A549 (cell line): Measurements from ENCODE around the gene CSNK1D. TPM values are rescaled to one million over a fixed set of nuclear protein-coding genes. Genes with fewer than 3 reads are reported as not detected.

ENCODE experiments used
- ATAC-seq, 2 experiments: fragments of 200-7000 bp in 1 of 2; fragments of >200 bp in 1 of 2; cut with Nextera tagmentation in 1 of 2; cut with Tn5 transposase in 1 of 2; 3 replicates each; pipeline versions ENCODE4 v1.8.0 to v1.9.1; 2018 to 2020; ENCODE audit warnings: mild to moderate bottlenecking in 1 of 2, moderate library complexity in 1 of 2
- CTCF ChIA-PET: fragments of 300-600 bp; sonication (Branson Sonifier 250); formaldehyde crosslinking; extraction: SDS; loops from one replicate; lab custom pipeline; 2021; ENCODE audit warnings: antibody characterized with exemption, inconsistent platforms; lab: Yijun Ruan, JAX
- POLR2A ChIA-PET: fragments of 350-600 bp; formaldehyde crosslinking; extraction: SDS; loops from one replicate; lab custom pipeline; 2021; ENCODE audit warnings: antibody characterized with exemption, inconsistent platforms; lab: Yijun Ruan, JAX
- DNase-seq, 2 experiments: peaks; one replicate each; pipeline versions ENCODE4 v3.0.0 to v3.0.0-alpha.2; 2011 to 2016; ENCODE audit warnings: low read depth in 1 of 2, low spot score in 1 of 2
- FAIRE-seq: peaks from 2 replicates; lab custom pipeline; 2011; peaks lifted over from hg19 to GRCh38; lab: Jason Lieb, UNC
- H3K27ac ChIP-seq, 2 experiments: fragments of >200 bp; sonication (Bioruptor Twin); formaldehyde crosslinking; 3 replicates each; pipeline ENCODE4 v1.5.1; 2016 to 2017
- H3K4me1 ChIP-seq: fragments of >200 bp; sonication (Bioruptor Twin); formaldehyde crosslinking; 3 replicates; pipeline ENCODE4 v1.6.1; 2016
- H3K4me2 ChIP-seq: fragments of >200 bp; sonication (Bioruptor Twin); formaldehyde crosslinking; 3 replicates; pipeline ENCODE4 v1.6.1; 2016
- H3K4me3 ChIP-seq: fragments of >200 bp; sonication (Bioruptor Twin); formaldehyde crosslinking; 3 replicates; pipeline ENCODE4 v1.5.1; 2016
- H3K9me3 ChIP-seq: fragments of >200 bp; sonication (Bioruptor Twin); formaldehyde crosslinking; 3 replicates; pipeline ENCODE4 v1.6.1; 2016
- BHLHE40 ChIP-seq: IDR thresholded peaks from 2 replicates; pipeline ENCODE4 v1.6.1; 2012; ENCODE audit warnings: low read depth, low read length, inconsistent platforms
- CEBPB ChIP-seq, 2 experiments: fragments of >200 bp in 1 of 2; sonication (Bioruptor Twin) in 1 of 2; formaldehyde crosslinking in 1 of 2; IDR thresholded peaks; 2 replicates each; pipeline ENCODE4 v1.6.1; 2012 to 2016
- FOXS1 ChIP-seq: fragments of 250-450 bp; sonication (Bioruptor Pico); IDR thresholded peaks from 2 replicates; pipeline ENCODE4 v1.5.0; 2020; ENCODE audit warnings: mild to moderate bottlenecking, moderate library complexity
- GATA3 ChIP-seq: IDR thresholded peaks from 2 replicates; pipeline ENCODE4 v1.6.1; 2012; ENCODE audit warnings: borderline replicate concordance
- HOXB5 ChIP-seq: fragments of 250-450 bp; sonication (Bioruptor Pico); IDR thresholded peaks from 2 replicates; pipeline ENCODE4 v1.5.0; 2020; ENCODE audit warnings: mild to moderate bottlenecking, moderate library complexity
- POLR2AphosphoS2 ChIP-seq: conservative IDR thresholded peaks from 2 replicates; pipeline ENCODE4 v1.6.1; 2012; ENCODE audit warnings: low read length, improper control_type of control experiment, inconsistent platforms
- RAD21 ChIP-seq, 2 experiments: fragments of >200 bp in 1 of 2; sonication (Bioruptor Twin) in 1 of 2; formaldehyde crosslinking in 1 of 2; IDR thresholded peaks in 1 of 2; conservative IDR thresholded peaks in 1 of 2; 2 replicates in 1 of 2; 3 replicates in 1 of 2; pipeline ENCODE4 v1.6.1; 2012 to 2018; ENCODE audit warnings: inconsistent platforms in 1 of 2
- TFCP2L1 ChIP-seq: fragments of 250-450 bp; sonication (Bioruptor Pico); IDR thresholded peaks from 2 replicates; pipeline ENCODE4 v1.5.0; 2021; ENCODE audit warnings: mild to moderate bottlenecking
- WGBS: methylation state at CpG from one replicate; pipeline ENCODE4 v1.1.6; 2017; ENCODE audit errors: missing lambda C conversion rate; 5-methylcytosine and 5-hydroxymethylcytosine counted together
- polyA plus RNA-seq, 4 experiments: library from polyadenylated mRNA; depleted of rRNA in 3 of 4; stranded (reverse); fragments of >200 nt; fragmentation: RNase III in 1 of 4; extraction: RNeasy Plus Mini Kit Qiagen cat#74134 plus additional on column Dnase treatment in 1 of 4; gene quantifications; 2 replicates in 3 of 4; 3 replicates in 1 of 4; pipeline ENCODE4 v1.2.3, GENCODE V29; 2011 to 2017
- TF ChIP-seq, protein P1 (sequence below): fragments of 200-600 bp; sonication (generic); IDR thresholded peaks from 2 replicates; pipeline ENCODE4 v1.6.1; 2016; ENCODE audit warnings: antibody characterized with exemption, mild to moderate bottlenecking, moderate library complexity
- TF ChIP-seq, protein P2 (sequence below): fragments of 450-650 bp; IDR thresholded peaks from 2 replicates; pipeline ENCODE4 v1.6.1; 2014; ENCODE audit warnings: antibody characterized with exemption
- TF ChIP-seq, protein P3 (sequence below): IDR thresholded peaks from 2 replicates; pipeline ENCODE4 v1.6.1; 2012; ENCODE audit warnings: low read depth, borderline replicate concordance
- TF ChIP-seq, protein P4 (sequence below): IDR thresholded peaks from 2 replicates; pipeline ENCODE4 v1.6.1; 2012
- TF ChIP-seq, protein P5 (sequence below): fragments of 250-450 bp; sonication (Bioruptor Pico); IDR thresholded peaks from 2 replicates; pipeline ENCODE4 v1.5.0; 2020; ENCODE audit warnings: low read depth, mild to moderate bottlenecking, moderate library complexity
- TF ChIP-seq, protein P6 (sequence below): fragments of 150-350 bp; IDR thresholded peaks from 2 replicates; pipeline ENCODE4 v1.6.1; 2014; ENCODE audit warnings: low read depth, mild to moderate bottlenecking, low read length

Gene CSNK1D
- polyA plus RNA-seq, 2 of the 4 experiments (the other 2 are of a cell fraction), result 130 to 163 TPM

DNA sequence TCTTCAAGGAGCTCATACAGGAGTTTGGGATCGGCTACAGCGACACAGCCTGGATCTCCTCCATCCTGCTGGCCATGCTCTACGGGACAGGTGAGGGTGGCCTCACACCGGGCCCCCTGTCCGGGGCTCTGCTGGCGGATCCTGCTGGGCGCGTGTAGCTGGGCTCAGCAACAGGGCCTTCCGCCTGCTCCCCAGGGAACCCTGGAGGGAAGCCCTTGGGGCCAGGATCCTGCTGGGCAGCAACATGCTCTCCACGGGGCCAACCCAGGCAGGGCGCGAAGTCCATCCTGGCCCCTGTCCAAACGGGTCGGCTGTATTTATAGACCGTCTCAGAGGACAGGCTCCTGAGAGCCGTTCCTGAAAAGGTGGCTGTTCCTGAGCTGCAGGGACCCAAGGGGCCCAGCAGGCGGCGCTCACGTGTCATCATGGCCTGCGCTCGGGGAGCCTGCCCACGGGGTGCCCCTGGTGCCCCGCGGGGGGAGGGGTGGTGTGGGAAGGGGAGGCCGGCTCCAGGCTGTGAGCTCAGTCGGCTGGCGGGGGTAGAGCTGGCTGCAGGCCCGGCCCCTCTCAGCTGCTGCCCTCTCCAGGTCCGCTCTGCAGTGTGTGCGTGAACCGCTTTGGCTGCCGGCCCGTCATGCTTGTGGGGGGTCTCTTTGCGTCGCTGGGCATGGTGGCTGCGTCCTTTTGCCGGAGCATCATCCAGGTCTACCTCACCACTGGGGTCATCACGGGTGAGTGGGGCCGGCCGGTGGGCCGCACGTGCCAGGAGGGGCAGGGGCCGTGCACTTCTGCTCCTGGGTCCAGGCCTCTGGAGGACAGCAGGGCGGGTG is 37.1 kb downstream of the CSNK1D start (continued):
- TF ChIP-seq, protein P1, sequence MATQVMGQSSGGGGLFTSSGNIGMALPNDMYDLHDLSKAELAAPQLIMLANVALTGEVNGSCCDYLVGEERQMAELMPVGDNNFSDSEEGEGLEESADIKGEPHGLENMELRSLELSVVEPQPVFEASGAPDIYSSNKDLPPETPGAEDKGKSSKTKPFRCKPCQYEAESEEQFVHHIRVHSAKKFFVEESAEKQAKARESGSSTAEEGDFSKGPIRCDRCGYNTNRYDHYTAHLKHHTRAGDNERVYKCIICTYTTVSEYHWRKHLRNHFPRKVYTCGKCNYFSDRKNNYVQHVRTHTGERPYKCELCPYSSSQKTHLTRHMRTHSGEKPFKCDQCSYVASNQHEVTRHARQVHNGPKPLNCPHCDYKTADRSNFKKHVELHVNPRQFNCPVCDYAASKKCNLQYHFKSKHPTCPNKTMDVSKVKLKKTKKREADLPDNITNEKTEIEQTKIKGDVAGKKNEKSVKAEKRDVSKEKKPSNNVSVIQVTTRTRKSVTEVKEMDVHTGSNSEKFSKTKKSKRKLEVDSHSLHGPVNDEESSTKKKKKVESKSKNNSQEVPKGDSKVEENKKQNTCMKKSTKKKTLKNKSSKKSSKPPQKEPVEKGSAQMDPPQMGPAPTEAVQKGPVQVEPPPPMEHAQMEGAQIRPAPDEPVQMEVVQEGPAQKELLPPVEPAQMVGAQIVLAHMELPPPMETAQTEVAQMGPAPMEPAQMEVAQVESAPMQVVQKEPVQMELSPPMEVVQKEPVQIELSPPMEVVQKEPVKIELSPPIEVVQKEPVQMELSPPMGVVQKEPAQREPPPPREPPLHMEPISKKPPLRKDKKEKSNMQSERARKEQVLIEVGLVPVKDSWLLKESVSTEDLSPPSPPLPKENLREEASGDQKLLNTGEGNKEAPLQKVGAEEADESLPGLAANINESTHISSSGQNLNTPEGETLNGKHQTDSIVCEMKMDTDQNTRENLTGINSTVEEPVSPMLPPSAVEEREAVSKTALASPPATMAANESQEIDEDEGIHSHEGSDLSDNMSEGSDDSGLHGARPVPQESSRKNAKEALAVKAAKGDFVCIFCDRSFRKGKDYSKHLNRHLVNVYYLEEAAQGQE, result no peak
- peak; percentile 92 to 95 for TF ChIP-seq RAD21 (conservative IDR thresholded peaks at IDR 0.05 in 1 of 2, IDR thresholded peaks at IDR 0.05 in 1 of 2)
- TF ChIP-seq, protein P2, sequence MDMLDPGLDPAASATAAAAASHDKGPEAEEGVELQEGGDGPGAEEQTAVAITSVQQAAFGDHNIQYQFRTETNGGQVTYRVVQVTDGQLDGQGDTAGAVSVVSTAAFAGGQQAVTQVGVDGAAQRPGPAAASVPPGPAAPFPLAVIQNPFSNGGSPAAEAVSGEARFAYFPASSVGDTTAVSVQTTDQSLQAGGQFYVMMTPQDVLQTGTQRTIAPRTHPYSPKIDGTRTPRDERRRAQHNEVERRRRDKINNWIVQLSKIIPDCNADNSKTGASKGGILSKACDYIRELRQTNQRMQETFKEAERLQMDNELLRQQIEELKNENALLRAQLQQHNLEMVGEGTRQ, result 0 out of 2 replicates have a peak, but pooled peaks have one; percentile 3
- 0 out of 2 replicates have a peak, but pooled peaks have one; percentile 20 for TF ChIP-seq FOXS1 (CRISPR knock-in tag)
- TF ChIP-seq, protein P3, sequence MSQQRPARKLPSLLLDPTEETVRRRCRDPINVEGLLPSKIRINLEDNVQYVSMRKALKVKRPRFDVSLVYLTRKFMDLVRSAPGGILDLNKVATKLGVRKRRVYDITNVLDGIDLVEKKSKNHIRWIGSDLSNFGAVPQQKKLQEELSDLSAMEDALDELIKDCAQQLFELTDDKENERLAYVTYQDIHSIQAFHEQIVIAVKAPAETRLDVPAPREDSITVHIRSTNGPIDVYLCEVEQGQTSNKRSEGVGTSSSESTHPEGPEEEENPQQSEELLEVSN, result peak; percentile 83; the same call in 1 of the 2 replicates
- TF ChIP-seq, protein P4, sequence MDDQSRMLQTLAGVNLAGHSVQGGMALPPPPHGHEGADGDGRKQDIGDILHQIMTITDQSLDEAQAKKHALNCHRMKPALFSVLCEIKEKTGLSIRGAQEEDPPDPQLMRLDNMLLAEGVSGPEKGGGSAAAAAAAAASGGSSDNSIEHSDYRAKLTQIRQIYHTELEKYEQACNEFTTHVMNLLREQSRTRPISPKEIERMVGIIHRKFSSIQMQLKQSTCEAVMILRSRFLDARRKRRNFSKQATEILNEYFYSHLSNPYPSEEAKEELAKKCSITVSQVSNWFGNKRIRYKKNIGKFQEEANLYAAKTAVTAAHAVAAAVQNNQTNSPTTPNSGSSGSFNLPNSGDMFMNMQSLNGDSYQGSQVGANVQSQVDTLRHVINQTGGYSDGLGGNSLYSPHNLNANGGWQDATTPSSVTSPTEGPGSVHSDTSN, result peak; percentile 9; the same call in 1 of the 2 replicates
- TF ChIP-seq POLR2AphosphoS2, result peak; percentile 53; the same call in 1 of the 2 replicates
- 0 out of 2 replicates have a peak, but pooled peaks have one; percentile 53 for TF ChIP-seq HOXB5 (CRISPR knock-in tag)
- no peak for TF ChIP-seq TFCP2L1
- TF ChIP-seq, protein P5, sequence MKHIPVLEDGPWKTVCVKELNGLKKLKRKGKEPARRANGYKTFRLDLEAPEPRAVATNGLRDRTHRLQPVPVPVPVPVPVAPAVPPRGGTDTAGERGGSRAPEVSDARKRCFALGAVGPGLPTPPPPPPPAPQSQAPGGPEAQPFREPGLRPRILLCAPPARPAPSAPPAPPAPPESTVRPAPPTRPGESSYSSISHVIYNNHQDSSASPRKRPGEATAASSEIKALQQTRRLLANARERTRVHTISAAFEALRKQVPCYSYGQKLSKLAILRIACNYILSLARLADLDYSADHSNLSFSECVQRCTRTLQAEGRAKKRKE (CRISPR knock-in tag), result no peak

DNA sequence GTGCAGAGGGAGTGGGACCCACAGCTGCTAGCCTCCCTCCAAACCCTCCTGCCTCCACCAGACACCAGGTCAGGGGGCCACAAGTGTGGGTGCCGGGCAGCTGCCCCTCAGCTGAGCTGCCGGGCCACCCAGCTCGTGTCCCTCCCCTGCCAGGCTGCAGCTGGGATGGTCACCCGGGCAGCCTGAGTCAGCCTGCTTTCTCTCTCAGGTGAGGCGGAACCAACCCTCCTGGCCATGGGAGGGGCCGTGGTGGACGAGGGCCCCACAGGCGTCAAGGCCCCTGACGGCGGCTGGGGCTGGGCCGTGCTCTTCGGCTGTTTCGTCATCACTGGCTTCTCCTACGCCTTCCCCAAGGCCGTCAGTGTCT is 37.7 kb downstream of the CSNK1D start:
- peaks cover 78% of the 10 kb centered on the region for H3K4me1 ChIP-seq
- peak overlapping the region; percentile 68 to 71 for H3K27ac ChIP-seq
- no peaks in the 10 kb centered on the region for H3K9me3 ChIP-seq
- 46% methylated on average over 15 of the region's 15 CpGs for WGBS
- peak overlapping the region; percentile 61 for H3K4me2 ChIP-seq
- ChIA-PET POLR2A (interaction anchor here (0.9 to 2.1 kb wide), 3 partner anchors 30 to 57 kb away, joined by 3 to 14 read pairs (median 4); no protein-coding TSS in a partner anchor), CTCF (interaction anchor here (0.6 to 17.6 kb wide), 47 partner anchors 9 to 908 kb away, joined by 3 to 289 read pairs (median 6); partner anchors contain the start of genes CCDC57, CD7, DCXR and RAC3)
- no peak overlapping the region for H3K4me3 ChIP-seq
- no peak for FAIRE-seq
- ATAC-seq, result no peak
- DNase-seq, result no peak
- TF ChIP-seq, protein P6, sequence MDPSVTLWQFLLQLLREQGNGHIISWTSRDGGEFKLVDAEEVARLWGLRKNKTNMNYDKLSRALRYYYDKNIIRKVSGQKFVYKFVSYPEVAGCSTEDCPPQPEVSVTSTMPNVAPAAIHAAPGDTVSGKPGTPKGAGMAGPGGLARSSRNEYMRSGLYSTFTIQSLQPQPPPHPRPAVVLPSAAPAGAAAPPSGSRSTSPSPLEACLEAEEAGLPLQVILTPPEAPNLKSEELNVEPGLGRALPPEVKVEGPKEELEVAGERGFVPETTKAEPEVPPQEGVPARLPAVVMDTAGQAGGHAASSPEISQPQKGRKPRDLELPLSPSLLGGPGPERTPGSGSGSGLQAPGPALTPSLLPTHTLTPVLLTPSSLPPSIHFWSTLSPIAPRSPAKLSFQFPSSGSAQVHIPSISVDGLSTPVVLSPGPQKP, result no peak
- TF ChIP-seq BHLHE40 (no peak), POLR2AphosphoS2 (0 out of 2 replicates have a peak, but pooled peaks have one; percentile 4), GATA3 (no peak), CEBPB (IDR thresholded peaks at IDR 0.05) (peak in 1 of 2 experiments; percentile 63; a peak in 1 of 4 replicates)
